GM21423 (cell line): ENCODE measurements around the gene NCAM2.
A peak's percentile ranks its signal among the peaks of the same experiment; 100 is the strongest.
"Not testable (repeated sequence)": the region's sequence is repeated elsewhere in the genome, so short reads cannot be mapped to it uniquely, and the experiment has no call there.

Experiments used
- ATAC-seq: cut with Tn5 transposase; IDR thresholded peaks from one replicate; pipeline ENCODE4 v1.9.1; 2021; ENCODE audit warnings: mild to moderate bottlenecking, moderate library complexity; ENCODE audit not compliant: unreplicated experiment

The NCAM2 gene

GRCh38 chr21:21291883-21292569, 293.8 kb downstream of the NCAM2 start:
- no peak for ATAC-seq

GRCh38 chr21:21295303-21295702, 297.1 kb downstream of the NCAM2 start:
- no peak for ATAC-seq

- ATAC-seq: no peak
These were observed 299.0 kb downstream of the NCAM2 start for GRCh38 chr21:21297211-21297610.

DNA sequence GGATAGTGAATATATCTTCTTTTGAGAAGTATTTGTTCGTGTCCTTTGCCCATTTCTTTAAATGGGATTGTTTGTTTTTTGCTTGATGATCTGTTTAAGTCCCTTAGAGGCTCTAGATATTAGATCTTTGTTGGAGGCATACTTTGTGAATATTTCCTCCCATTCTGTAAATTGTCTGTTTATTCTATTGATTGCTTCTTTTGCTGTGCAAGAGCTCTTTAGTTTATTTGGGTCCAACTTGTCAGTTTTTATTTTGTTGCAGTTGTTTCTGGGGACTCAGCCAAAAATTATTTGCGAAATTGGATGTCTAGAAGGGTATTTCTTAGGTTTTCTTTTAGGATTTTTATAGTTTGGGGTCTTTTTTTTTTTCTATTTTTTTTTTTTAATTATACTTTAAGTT, 302.8 kb downstream of the NCAM2 start:
- no peak for ATAC-seq

DNA sequence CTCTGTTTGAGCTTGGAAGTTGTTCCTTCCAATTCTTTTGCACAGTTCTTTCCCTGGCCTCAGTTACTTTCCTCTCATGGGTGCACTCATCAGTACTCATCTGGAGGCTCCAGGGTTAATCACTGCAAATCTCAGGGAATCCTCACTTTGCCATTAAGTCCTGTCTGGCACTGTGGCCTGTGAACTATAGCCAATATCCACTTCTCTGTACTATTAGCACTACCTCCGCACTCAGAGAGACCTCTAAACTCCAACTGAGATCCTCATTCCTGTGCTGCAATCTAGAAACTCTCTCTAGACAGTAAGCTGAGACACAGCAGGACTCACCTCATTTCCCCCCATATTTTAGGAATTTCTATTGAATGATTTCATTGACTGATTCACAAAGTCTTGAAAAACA, 311.3 kb downstream of the NCAM2 start:
- ATAC-seq: no peak

- ATAC-seq: no peak
These were observed 326.1 kb downstream of the NCAM2 start for GRCh38 chr21:21324297-21324696.

GRCh38 chr21:21332492-21332891, 334.3 kb downstream of the NCAM2 start:
- no peak for ATAC-seq

DNA sequence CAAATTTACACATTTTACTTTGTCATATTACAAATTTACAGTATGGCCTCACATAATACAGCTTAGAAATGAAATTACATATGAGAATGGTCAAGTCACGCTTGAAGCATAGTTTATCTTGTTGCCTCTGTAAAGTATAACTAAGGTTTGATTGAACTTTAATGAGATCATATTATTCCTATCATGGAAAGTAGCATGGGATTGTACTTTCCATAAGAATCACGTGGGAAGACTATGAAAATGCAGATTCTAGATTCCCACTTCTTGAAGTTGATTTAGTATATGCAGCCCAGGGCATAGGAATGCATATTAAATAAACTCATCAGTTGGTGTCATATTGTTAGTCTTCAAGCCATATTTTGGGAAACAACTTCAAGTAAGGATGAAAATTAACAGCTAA, 342.8 kb downstream of the NCAM2 start:
- ATAC-seq: no peak

DNA sequence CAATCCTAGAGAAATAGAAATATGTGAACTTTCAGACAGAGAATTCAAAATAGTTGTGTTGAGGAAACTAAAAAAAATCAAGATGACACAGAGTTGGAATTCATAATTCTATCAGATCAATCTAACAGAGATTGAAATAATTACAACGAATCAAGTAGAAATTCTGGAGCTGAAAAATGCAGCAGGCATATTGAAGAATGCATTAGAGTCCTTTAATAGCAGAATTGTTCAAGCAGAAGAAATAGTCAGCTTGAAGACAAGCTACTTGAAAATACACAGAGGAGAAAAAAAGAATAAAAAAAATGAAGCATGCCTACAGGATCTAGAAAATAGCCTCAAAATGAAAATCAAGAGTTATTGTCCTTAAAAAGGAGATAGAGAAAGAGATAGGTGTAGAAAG, 347.1 kb downstream of the NCAM2 start:
- no peak for ATAC-seq

DNA sequence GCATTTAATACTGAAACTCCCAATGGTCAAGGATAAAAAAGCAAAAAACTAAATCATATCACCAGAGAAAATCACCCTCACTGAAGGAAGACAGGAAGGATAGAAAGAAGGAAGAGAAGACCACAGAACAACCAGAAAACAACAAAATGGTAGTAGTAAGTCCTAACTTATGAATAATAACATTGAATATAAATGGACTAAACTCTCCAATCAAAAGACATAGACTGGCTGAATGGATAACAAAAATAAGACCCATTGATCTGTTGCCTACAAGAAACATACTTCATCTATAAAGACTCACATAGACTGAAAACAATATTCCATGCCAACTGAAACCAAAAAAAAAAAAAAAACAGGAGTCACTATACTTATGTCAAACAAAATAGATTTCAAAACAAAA, 347.7 kb downstream of the NCAM2 start:
- no peak for ATAC-seq

- no peak for ATAC-seq
These were observed 368.1 kb downstream of the NCAM2 start for GRCh38 chr21:21366277-21366676.

GRCh38 chr21:21367583-21367982, 369.4 kb downstream of the NCAM2 start:
- no peak for ATAC-seq

- no peak for ATAC-seq
These were observed 375.8 kb downstream of the NCAM2 start for GRCh38 chr21:21373969-21374368.

DNA sequence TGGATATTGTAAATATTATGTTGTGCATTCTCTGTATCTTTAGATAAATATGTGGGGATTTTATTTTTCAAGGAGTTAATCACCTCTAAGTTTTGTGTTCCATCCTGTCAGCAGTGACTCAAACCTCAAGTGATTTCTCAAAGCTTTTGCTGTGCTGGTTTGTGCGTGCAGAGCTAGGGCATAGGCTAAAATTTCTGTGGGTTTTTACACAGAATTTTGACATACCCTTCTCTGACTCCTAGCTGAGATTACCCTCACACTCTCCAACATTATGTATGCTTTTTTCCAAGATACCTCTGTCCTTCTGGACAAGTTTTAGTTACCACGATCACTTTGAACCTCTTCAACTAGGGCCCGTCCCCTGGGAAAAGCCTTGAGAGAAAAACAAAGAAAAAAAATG, 384.9 kb downstream of the NCAM2 start:
- no peak for ATAC-seq

- no peak for ATAC-seq
These were observed 386.8 kb downstream of the NCAM2 start for GRCh38 chr21:21384977-21385376.

- ATAC-seq: no peak
These were observed 387.2 kb downstream of the NCAM2 start for GRCh38 chr21:21385404-21385803.

- no peak for ATAC-seq
These were observed 389.7 kb downstream of the NCAM2 start for GRCh38 chr21:21387916-21388315.

- no peak for ATAC-seq
These were observed 395.9 kb downstream of the NCAM2 start for GRCh38 chr21:21394064-21394463.

DNA sequence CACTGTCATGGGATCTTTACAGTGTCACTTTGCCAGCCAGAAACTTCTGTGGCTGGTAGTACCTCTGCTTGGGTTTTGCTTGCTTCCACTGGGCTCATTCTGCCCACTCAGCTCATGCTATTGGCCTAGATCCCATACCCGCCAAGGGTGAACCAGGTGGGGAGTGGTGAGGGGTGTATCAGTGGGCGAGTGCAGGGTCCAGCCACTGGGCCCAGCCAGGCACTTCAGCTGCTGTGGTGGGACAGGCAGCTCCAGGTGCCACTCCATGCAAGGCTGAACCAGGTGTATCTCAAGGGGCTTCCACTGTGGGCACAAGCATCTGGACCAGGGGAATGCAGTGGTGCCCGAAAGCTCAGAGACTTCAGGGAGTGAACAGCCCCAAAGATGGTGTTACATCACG, 398.2 kb downstream of the NCAM2 start:
- ATAC-seq: no peak

DNA sequence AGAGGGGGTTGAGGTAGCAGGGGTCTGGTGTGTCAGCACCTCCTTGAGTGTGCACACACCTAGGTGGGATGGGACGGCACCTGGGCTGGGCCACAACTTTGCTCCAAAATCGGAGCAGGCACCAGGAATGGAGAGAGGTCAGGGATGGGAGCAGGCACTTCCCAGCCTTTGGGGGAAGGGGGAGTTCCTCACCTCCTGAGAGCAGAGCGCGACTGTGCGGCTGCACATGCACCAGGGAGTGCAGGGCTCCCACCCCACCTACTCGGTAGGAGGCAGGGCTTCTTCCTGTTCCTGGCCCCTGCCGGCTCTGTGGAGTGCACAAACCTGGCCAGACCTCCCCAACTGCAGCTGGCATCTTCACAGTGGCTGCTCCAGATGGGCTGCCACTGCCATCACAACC, 399.3 kb downstream of the NCAM2 start:
- ATAC-seq: no peak

DNA sequence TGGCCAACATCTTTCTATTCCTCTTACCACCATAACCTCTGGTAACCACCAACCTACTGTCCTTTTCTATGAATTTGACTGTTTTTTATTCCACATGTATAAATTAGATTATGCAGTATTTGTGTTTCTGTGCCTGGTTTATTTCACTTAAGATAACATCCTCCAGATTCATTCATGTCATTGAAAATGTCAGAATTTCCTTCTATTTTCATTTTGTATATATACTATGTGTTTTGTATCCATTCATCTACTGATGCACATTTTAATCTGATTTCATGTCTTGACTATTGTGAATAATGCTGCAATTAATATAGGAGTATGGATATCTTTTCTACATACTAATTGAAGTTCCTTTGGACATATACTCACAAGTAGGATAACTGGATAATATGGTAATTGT, 403.2 kb downstream of the NCAM2 start:
- ATAC-seq: no peak

GRCh38 chr21:21402187-21402586, 404.0 kb downstream of the NCAM2 start:
- not testable (repeated sequence) for ATAC-seq

DNA sequence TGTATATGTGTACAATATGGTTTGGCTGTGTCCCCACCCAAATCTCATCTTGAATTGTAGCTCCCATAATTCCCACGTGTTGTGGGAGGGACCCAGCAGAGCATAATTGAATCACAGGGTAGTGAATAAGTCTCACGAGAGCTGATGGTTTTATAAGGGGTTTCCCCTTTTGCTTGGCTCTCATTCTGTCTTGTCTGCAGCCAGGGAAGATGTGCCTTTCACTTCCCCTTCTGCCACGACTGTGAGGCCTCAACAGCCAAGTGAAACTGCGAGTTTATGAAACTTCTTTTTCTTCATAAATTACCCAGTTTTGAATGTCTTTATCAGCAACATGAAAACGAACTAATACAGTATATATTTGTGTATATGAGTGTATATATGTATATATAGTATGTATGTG, 406.1 kb downstream of the NCAM2 start:
- ATAC-seq: peak; percentile 73
